DMS 273 (cell line): ENCODE data around the gene PTPRZ1.

Experiments
- DNase-seq: peaks from one replicate; lab custom pipeline; 2025; ENCODE audit not compliant: unreplicated experiment; lab: John Stamatoyannopoulos, UW

Gene PTPRZ1

DNA sequence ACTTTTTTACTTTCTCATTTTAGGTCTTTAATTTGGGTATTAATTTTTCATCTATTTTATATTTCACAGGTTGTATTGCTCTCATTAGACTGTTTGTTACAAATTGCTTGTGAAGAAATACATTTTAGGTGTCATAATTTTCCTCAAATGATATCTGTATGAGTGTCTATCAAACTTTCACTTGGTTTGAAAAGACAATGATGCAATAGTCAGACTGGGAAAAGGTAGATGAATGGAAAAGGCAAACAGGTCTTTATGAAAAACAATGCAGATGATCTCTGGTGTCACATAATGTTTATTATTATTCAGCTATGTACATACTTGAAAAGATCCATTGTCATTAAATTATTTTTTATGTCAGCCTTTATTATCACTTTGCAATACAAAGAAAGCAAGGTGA, 80.2 kb downstream of the PTPRZ1 start:
- DNase-seq = no peak

DNA sequence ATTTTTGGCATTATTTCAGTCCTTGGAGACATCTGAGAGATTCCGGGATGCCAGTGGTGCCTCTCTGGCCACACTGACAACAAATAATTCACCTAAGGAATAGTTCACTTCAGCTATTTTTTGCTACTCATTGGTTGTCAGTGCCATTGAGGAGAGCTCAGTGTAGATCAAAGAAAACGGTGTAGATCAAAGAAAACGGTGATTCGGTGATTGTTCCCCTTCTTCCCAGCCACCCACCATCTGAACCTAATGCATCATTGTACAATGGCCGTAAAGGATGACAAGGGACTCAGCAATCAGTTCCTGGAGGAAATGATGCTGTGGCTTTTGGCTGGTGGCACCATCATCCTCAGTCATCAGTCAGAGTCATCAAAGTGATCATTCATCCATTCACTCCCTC, 80.6 kb downstream of the PTPRZ1 start:
- no peak for DNase-seq

DNA sequence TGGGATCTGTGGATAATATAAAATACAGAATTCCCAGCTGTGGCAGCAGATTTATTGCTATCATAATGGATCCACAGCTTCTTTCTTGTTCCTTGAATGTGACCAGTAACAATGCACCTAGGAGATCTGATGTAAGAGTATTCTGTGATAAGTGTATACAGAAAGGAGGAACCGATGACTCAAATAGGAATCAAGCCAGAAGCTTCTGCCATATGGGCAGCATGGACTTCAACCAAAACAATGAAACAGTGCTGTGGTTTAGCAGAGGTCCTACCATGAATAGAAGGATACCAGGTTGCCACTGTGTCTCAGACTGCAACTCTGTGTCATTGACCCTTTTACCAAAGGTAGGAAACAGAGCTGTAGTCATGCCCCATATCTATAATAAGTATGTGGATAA, 81.8 kb downstream of the PTPRZ1 start:
- peak; percentile 47 for DNase-seq

DNA sequence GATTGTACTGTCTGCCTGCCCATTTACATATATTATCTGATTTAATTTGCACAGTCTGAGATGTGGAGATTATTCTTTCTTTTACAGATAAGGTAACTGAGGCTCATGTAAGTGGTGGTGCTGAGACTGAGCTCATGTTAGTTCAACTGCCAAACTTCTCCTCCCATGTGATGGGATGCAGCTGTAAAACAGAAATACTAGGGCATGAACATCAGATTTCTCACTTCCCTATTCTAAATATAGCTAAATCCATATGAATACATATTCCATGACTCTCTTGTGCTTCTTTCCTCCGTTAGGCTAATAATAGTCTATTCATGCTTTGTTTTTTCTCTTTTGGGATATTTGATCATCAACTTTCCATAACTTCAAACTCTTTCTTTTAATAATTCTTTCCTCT, 84.7 kb downstream of the PTPRZ1 start:
- no peak for DNase-seq

DNA sequence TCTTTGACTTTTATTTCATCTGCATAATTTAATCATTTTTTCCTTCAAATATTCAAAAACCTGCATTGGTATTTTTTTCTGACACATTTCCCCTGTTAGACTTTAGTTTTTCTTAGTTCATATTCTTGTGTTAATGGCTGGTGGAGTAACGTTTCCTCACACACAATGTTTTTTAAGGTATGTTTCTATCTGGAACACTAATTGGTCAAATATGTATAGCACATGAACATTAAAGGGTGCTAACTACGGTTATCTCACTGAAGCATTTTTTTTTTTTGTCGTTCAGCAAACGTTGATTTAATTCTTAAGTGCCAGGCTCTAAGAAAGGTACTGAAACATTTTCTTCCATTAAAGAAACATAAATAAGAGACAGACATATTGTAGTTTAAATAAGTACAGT, 87.7 kb downstream of the PTPRZ1 start:
- no peak for DNase-seq

DNA sequence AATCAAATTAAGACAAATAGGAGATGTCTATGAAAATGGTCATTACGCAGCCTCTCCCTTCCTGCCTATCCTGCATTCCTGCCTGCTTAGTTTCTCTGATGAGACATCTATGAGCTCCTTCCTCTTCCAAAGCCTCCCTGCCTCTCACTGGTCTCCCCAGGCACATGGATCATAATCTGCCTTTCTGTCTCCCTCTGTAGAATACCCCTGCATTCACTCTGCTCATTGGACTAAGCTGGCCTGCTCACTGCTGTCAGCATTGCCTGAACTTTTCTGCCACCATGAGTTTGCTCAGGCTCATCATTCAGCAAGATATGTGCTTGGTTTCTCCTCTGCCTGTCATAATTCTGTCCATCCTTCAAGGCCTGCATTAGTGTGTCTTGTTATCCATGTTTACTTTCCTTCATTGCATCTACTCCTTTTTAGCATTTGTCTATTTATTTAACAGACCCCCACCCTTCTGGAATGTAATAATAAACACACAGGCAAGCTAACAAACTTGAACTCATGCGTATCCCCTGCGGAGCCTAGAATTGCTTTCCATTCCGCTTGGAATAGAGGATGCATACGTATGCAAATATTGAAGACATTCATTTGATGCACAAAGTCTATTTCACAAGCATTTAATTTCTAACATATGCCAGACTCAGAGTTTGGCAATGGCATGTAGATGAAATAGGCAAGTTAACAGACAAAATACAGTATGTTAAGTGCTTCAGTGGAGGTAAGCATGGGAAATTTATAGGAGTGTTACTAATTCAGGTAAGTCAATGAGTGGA, 88.3 kb downstream of the PTPRZ1 start:
- no peak for DNase-seq

DNA sequence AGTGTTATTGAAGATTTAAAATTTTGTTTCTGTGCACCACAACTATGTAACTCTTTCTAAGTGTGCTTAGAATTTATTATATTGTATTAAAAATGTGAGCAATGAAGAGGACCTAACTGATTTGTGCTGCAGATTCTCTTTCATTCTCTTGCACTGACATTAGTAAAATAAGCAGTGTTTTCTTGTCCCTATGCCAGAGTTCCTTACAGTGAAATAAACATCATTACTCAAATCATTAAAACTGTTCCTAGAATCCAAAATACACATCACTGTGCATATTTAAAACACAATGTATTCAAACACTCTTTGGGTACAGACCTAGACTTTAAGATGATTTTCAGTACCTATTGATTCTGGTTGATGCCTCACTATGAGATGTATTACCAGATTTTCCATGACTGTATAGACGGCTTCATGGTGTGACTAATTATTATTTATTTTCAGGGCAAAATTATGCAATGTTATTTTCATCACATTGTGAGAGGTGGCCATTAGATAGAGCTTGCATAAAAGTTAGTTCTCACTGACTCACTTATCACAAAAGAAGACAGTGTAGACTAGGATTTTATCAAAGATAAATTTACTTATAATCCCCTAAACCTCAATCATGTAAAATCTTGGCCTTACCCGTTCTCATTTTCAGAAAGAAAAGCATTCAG, 93.4 kb downstream of the PTPRZ1 start:
- no peak for DNase-seq

DNA sequence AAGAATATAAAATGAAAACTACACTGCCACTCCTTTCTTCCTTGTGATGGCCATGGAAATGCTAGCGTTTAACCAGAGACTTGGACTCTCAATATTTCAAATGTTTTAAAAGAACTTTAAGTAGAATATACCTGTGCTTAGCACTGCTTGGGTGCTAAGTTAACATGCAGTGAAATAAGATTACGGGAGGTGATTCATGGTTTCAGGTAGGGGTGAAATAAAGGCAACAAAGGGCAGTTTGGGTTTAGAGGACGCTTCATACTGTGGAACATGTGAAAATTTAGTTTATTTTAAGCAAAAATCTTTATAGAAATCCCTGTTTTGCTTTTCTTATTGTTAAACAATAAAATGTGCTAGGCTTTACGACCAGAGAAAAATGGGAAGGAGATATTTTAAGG, 94.0 kb downstream of the PTPRZ1 start:
- DNase-seq = no peak

DNA sequence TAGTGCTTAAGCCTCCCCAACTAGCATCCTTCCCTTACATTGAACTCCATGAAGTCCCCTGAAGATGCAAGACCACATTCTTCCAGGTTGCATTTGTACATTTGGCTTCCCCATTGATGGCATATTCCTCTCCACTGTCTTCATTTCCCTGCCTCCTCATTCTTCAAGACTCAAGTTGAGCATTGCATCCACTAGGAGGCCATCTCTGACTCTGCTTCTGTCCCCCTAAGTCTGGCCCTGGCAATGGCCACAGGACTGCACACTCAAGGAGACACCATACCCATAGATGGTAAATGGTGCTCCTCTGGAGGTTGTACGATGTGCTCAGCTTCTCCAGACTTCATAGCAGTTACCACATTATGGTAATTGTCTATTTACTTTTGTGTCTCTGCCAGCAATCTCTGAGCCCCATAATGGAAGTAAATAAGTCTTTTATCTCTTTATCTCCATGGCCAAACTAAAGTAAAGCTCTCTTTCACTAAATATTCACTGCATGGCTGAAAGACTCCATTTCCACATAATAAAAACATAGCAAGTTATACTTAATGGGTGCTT, 112.6 kb downstream of the PTPRZ1 start:
- DNase-seq = no peak

DNA sequence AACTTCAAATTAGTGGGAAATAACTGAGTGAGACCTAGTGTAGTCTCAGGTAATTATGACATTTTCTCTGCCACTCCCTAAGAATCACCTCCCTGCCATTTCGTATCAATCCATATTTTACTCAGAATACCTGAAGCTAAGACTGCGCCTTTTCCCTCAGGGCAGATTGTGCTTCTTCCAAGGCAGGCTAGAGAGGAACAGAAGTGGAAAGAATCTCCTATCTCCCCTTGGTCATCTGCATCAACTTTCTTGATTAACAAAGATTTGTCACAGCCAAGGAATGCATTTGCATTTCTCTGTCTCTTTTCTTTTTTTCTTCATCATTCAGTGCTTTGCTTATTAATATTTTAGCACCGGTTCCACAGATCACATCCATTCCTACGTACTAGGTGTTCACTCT, 119.1 kb downstream of the PTPRZ1 start:
- DNase-seq = no peak

DNA sequence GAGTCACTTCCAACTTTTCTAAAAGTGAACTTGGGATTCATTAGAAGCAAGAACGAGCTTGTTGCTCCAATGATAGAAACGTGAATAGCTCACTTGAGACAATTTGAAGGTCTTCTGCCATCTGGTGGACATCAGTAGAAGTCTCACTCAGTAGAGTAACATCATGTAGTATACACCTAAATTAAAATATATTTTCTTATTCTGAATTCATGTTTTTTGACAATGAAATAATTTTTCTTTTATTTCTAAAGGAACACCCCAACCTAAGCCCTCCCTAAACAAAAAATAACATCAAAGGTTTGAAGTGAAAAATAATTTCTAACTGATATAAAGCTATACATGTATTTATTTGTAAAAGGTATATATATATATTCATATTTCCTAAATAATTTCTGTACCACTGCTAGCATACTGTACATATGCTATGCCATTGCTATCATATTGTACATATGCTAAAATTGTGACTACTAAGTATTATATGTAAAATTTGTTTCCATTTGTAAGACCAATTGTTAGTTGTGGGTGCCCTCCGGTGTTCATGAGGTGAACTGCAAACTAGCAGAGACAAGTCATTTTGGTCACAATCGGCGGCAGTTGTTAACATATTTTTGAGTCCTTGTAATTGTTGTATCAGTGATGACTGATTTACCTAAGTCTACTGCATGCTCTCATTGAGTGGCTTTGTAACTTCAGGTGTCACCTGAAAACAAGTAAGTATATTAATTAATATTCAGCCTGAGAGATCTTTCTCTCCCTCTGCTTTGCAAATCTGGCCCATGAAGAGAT, 121.9 kb downstream of the PTPRZ1 start:
- DNase-seq = peak; percentile 89

DNA sequence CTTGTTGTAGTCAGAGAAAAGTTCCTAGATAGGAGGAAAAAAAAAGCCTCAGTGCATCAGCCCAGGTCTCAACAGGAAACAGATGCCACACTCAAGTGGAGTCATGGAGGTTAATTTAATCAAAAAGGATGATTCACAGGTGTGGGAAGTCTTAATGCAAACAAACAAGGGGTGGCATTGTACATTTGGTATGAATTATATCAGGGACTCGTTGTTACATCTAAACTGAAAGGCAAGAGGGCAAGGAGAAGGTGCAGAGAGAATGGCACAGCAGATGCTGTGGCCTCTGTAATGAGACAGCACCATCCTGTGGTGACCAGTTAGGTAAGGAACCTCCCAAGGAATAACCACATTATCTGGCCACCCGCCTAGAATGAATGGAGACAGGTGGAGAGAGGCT, 133.7 kb downstream of the PTPRZ1 start:
- DNase-seq = peak; percentile 40

DNA sequence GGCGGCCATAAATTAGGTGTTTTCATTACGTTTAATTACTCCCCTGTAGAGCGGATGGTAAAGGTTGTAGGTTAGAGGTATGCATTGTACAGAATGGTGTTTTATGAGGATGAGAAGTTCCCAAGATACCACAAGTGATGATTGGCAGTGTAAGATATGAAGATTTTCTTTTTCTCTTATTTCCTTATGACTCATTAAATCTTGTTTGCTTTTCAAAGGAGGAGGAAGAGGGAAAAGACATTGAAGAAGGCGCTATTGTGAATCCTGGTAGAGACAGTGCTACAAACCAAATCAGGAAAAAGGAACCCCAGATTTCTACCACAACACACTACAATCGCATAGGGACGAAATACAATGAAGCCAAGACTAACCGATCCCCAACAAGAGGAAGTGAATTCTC, 137.2 kb downstream of the PTPRZ1 start:
- DNase-seq = no peak

DNA sequence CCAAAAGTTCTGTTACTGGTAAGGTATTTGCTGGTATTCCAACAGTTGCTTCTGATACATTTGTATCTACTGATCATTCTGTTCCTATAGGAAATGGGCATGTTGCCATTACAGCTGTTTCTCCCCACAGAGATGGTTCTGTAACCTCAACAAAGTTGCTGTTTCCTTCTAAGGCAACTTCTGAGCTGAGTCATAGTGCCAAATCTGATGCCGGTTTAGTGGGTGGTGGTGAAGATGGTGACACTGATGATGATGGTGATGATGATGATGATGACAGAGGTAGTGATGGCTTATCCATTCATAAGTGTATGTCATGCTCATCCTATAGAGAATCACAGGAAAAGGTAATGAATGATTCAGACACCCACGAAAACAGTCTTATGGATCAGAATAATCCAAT, 140.1 kb downstream of the PTPRZ1 start:
- DNase-seq = no peak

DNA sequence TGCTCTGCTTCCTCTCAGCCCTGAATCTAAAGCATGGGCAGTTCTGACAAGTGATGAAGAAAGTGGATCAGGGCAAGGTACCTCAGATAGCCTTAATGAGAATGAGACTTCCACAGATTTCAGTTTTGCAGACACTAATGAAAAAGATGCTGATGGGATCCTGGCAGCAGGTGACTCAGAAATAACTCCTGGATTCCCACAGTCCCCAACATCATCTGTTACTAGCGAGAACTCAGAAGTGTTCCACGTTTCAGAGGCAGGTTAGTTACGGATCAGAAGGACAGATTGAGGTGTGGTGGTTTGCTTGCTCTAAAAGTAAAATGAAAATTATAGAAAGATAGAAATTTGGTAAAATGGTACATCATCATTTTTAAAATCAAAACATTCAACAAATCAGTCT, 140.7 kb downstream of the PTPRZ1 start:
- no peak for DNase-seq

DNA sequence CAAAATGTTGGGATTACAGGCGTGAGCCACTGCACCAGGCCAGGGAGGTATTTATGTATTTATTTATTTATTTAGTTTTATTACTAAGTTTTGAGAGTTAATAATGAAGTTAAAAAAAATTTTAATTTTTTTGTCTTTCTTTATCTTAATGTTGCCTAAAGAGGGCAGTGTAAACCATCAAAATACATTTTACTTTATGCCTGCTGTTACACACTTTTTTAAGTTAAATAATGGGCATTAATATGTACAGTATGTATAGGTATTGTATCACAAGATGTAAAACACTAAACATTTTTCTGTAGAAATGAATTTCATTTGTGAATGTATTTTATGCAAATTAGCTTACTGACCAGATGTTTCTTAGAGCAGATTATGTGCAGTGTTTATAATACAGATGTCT, 141.7 kb downstream of the PTPRZ1 start:
- DNase-seq = peak; percentile 9

DNA sequence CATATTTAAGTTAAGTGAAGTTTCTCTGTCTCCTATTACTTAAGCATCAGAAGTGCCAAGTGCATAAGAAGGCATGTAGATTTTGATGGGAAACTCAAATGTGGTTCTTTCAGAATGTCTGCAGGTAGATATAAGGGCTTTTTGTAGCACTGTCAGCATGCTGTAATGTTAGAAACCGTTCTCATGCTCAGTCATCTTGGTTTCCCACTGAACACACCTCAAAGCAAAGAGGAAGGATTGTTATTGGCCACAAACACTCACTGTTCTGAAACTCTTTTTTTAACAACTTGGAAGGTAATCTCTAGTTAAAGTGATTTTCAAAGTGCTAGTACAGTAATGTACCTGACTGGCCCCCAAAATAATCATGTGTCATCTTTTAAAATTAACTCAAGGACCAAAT, 145.1 kb downstream of the PTPRZ1 start:
- DNase-seq = no peak

DNA sequence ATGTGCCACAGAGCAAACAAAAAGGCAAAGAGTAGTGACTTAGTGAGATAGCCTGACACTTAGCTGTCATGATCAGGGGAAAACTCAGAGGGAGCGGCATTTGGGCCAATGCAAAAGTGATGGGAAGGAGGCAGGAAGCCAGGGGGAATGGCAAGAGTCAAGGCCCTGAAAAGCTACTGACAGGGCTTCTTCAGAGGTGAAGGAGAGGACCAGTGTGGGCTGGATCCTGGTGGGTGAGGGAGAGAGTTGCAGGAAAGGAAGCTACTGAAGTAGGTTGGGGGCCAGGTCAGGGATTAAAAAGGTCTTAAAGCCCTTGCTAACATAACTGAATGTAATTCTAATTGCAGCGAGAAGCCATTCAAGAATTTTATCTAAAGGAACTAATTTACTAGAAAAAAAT, 154.1 kb downstream of the PTPRZ1 start:
- no peak for DNase-seq

DNA sequence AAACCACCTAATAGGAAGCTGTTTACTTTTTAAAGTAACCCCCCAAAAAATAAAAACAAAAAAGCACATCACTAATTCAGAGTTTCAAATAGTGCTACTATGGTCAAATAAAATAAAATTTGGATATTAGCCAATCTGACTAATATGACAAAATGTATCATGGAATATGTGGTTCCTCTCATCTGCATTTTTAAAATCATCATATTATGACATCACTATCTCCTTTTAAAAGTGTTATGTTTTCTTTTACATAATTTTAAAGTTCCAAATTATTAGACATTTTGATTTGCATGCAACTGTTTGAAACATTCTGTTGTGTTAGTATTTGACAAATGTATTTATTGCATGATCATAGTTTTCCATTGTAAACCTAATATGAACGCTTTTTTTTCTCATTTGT, 160.7 kb downstream of the PTPRZ1 start:
- no peak for DNase-seq

DNA sequence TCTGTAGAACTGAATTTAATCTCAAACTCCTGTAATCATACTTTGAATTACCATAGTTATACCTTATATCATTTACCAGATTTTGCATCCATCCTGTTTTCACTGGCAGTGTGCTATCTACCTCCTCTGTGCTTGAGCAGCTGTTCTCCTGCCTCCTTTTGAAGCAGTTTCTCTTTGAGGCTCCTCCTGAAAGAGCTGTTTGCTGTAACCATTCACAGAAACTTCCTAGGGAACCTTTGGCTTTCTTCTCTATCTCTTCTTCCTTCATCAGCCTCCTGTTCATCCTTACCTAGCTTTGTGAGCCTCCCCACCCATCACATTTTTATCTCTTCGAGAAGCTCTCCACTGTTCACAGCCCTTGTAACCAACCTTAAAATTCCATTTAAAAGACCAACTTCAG, 162.9 kb downstream of the PTPRZ1 start:
- no peak for DNase-seq

DNA sequence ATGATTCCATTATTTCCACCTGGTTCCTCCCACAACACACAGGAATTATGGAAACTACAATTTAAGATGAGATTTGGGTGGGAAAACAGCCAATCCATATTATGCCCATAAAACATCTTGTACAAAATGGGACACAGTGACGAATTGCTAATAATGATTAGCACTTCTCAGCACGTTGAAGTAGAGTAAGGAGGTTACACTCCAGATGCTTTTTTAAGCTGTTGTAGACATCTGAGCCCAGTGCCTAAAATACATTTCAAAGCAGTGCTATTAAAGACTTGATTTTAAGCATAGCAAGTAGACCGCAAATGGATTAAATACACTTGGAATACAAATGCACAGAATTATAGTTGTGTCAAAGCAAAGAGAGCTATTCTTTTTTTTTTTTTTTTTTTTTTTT, 165.2 kb downstream of the PTPRZ1 start:
- no peak for DNase-seq

DNA sequence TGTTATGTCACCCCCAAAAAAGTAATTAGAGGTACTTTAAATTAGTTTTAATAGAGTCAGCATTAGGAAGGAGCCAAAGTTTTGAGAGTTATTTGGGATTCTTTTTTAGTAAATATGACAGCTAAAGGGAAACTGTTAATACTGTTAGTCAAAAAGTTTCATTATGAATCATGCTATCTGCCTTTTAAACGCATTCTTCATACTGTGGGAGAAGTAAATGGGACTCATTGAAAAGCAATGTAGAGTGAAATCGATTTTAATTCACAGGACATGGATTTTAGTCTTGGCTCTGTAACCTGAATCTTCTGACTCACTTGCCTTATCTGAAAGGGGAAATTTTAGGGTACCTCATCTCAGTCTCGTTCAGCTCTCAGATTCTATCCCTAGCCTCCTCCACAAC, 165.9 kb downstream of the PTPRZ1 start:
- DNase-seq = no peak
